GM18508 (cell line): ENCODE data around the gene CASZ1.

ENCODE experiments used
- ATAC-seq: cut with Tn5 transposase; IDR thresholded peaks from one replicate; pipeline ENCODE4 v1.9.1; 2021; ENCODE audit warnings: moderate number of reproducible peaks; ENCODE audit not compliant: insufficient read depth, unreplicated experiment

CASZ1 gene

DNA sequence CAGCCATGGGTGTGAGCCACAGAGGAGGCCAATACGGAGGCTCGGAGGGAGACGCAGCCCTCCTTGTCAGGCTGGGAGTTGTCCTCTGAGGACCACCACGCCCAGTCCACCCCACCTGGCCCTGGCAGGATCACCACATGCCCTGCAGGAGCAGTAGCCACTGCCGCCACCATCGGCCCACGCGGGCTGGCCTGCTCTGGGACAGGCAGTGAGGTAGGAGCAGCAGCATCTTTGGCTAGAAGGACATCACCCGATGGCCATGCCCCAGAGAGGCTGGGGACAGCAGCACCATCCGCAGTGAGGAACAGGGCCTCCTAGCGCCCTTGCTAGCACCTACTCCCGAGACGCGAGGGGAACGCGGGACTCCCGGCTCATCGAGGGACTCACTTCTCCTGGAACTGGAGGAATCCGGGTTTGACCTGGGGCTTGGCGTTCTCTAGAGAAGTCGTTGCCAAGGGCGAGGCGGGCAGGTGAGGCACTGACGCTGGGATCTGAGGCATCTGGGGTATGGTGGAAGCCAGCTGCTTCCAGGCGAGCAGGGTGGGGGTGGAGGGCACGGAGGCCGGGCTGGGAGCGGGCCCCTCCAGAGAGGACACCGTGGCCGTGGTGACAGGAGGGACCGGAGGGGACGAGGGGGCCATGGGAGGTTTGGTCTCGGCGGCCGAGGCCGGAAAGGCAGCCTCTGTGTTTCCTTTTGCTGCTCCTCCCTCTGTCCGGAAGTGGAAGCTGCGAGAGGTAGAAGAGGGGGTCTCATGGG lies 148.9 kb downstream of the CASZ1 start:
- no peak for ATAC-seq

GRCh38 chr1:10646347-10646861 lies 150.0 kb downstream of the CASZ1 start:
- ATAC-seq = no peak

GRCh38 chr1:10644307-10645128 lies 151.9 kb downstream of the CASZ1 start:
- ATAC-seq = no peak

DNA sequence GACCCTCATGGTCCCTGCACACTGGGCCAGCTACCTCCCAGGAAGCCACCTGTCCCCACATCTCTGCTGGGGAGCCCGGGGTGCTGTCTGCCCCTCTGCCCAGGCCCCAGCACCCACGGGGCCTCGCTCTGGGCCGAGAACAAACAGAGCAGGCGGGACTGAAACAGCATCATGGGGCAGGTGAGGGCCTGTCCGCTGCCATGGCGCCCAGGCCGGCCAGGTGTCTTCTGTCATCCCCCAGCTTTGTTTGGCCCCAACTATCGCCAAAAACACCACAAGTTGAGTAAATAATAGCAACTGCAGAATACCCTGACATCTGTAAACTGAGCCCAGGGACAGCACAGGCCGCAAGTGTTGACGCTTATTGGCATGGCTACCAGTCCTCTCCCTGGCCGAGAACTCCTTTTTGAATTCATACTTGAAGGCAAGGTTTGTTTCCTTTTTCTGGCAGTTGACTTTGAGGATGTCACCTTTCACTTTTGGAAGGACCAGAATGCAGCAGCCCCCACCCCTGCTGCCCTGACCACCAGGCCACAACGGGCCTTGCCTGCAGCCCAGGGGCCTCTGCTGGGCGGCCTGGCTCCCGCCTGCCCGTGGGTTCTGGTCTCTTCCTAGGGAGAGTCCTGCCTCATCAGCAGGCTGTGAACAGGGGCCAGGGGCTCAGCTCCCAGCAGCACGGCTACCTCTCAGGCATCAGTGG lies 152.7 kb downstream of the CASZ1 start:
- no peak for ATAC-seq

DNA sequence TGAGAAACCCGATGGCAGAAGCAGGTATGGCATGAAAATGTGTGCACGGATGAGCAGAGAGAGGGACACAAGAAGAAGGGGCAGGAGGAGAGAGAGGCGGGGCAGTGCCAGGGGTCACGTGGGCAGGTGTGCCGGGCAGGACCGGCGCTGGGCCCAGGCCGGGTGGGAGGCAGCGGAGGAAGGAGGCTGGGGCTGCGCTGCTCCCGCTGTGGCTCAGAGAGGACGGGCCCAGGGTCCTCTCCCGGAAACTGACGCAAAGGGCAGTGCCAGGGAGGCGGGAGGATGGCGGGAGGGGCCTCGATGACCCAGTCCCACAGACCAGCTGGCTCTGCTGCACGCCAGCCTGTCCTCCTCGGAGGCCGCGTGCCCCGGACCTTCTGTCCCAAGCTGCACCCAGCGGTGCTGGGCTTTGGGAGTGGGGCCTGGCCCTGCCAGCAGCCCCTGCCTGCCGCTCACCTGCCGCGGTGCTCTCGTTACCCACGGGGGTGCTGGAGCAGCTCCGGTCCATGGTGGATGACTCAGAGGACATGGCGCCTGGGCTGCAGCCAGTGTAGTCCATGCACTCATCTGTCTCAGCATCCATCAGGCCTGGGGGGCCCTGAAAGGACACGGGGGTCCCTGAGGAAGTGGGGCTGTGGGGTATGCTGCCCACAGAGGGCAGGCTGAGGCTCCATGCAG lies 153.9 kb downstream of the CASZ1 start:
- ATAC-seq = no peak

GRCh38 chr1:10641976-10642375 lies 154.5 kb downstream of the CASZ1 start:
- ATAC-seq = no peak

DNA sequence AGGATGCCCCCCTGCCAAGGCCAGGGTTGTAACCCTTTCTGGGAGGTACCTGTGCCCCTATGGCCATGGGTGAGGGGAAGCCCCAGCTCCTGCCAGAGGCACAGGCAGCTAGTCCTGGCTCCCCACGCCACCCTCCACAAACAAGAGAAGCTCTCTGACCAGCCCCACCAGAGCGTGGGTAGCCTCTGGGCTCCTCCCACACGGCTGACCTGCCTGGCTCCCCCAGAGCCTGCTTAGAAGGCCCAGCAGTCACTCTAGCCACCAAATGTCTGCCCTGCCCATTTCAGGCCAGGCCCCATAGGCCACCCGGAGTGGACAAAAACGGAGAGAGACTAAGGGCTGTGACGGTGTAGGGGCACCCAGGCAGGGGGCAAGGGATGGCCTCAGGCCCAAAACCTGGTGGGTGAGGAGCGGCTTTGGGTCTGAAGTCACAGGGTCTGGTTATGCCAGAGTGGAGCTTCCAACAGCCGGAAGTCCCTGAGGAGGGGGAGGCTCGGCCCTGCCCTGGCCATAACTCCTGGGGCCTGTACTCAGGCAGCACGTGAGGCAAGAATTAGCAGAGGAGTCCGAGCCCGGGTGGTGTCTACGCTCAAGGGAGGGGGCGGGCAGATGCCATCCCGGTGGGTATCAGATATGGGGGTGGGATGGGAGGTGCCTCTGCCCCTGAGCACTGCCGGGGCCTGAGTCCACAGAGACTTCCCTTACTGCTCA lies 155.4 kb downstream of the CASZ1 start:
- ATAC-seq = no peak

DNA sequence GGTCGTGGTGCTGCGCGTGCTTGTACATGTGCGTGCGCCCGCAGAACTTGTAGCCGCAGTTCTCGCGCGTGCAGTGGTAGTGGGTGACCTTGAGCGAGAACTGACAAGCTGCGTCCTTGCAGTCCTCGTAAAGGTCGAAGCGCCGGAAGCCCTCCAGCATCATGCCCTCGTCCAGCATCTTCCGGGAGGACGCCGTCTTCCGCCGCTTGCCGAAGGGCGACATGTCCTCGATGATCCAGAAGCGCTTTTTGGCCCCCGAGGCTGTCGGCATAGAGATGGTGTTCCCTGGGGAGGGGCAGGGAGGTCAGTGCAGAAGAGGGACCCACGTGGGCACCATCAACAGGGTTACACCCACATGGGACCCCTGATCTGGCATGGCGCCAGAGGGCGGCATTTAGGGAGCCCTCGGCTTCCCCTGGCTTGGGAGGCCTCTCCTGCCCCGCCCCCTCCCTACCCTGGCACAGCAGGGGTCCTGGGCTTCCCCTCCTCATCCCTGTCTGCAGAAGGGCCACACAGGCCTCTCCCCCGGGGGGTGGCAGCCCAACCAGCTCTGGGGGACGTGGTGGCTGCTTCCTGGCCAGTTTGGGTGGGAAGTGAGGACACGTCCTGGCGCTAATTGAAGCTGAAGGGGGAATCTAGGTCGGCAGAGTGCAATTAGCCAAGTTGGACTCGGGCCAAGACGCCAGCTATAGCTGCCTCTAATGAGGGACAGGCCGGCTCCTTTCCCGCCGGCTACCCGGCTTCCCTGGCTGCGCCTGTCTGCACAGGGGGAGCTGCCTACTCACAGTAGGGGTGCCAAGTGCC lies 156.5 kb downstream of the CASZ1 start:
- ATAC-seq = no peak

GRCh38 chr1:10639011-10639774 lies 157.3 kb downstream of the CASZ1 start:
- ATAC-seq = no peak

DNA sequence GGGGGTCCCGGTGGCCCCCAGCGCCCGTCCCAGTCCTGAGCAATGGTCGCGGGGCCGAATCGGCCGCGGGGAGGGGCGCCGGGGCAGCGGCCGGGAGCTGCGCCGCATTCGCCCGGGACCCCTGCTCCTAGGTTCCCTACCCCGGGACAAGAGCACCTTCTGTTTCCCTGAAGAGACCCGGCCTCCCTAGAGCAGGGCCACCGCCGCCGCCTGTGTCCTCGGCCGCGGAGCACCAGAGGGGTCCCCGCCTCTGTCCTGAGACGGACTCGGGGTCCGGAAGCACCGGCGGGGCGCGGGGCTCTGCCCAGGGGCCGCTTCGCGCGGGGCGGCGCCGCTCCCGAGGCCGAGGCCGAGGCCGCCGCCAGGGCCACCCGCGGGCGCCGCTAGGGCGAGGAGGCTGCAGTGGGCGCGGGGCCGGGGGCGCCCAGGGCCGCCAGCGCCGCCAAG lies 157.9 kb downstream of the CASZ1 start:
- no peak for ATAC-seq

DNA sequence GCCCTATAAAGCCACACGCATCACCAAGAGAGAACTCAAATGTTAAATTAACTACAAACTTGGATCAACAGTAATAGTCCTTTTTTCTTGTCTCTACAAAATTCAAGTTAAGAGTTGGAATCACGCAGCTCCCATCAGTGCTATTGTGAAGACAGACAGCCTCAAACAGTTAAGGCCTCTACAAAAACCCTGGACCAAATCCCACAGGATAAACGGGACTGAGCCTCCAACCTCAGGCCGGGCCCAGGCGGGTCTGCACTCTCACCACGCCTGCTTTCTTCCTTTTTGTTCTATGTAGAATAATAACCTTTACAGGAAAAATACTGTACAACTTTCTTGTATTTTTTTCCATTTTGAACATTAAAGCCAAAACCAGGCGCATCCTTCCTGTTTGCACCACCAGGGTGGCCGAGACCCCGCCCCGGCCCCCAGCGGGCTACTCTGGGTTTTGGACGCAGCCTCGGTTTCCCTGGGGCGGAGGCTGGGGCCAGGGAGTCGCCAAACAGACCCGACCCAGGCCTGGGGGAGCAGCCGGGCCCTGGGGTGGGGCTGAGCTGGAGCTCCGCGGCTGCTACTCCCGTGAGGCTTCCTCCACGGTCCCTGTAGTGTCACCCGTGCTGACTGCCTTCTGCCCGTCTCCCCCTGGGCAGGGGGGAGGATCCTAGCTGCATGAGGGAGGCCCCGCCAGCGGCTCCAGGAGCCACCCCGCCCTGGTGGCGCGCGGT lies 158.4 kb downstream of the CASZ1 start:
- no peak for ATAC-seq

DNA sequence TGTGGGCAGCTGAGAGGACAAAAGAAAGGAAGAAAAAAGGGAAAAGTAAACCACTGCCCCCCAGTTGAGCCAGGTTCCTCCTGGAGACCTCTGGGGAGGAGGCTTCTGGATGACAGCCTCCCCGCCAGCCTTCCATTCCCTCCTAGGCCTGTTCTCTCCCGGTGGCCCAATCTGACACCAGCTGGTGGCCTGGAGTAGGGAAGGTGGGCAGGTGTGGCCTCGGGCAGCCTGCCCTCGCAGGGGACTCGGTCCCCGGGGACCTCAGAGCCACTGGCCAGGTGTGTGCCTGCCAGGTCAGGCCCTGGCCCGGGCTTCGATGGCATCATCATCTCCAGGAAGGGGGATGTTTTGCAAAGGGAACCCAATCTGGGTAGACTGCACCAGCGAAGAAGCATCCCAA lies 159.0 kb downstream of the CASZ1 start:
- ATAC-seq = no peak

- ATAC-seq = no peak
These were observed 160.5 kb downstream of the CASZ1 start for GRCh38 chr1:10635992-10636391.

DNA sequence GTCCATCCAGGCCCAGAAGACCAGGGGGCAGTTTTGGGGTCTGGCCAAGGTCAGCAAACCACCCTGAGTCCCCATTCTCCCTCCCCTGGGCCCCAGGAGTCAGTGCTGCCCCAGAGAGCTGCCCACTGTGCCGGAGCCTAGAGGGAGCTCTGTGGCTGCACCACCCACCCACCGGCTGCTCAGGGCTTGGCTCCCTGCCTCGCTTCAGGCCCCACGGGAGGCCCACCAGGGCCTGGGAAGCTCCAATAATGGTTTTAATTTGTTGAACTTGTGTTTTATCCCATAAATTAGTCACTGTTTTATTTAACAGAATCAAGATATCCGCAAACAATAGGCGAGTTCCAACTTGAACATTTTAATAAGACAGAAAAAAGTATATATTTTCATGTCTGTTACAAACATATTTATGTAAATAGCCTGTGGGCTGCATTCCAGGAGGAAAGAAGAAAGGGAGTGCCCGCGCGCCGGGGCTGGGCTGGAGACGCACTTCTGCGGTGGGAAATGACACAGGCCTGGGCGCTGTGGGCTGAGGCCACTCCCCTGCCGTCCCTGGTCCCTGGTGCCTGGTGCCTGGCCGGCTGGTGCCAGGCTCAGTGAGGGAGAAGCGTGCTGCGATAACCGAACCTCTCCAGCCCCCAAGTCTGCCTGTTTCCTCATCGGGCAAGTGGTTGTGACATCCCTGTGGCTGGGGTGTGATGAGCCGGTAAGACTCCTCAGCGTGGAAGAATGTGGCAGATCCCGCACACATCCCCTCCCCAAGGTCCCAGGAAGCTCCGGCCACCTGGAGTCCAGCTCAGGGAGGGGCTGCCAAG lies 161.2 kb downstream of the CASZ1 start:
- ATAC-seq = no peak

DNA sequence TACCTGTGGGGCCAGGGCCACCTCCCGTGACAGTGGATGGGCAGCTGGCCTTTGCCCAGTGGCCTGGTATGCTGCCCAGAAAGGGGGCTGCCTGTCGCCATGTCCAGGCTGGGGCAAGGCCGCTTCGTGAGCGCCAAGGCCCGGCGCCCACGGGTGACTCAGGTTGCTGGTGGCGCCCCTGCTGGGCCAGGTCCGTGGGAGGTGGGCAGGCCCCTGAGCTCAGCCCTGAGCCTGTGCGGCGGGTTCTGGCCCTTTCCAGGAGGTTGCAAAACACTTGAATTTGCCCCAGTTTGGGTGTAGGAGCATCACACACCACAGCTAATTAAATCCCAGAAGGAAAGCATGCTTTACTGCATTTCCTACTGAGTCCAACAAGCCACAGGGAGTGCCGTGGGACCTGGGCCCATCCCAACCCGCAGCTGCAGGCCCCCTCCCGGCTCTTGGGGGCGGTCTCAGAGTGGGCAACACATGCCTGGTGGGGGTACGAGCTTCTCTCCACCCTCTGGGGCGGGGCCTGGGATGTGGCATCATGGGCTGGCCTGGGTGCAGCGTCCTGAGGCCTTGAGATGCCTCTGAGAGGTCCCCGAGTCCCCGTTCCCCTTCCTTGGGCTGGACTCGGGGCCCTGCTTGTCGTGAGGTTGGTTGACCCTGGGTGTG lies 161.9 kb downstream of the CASZ1 start:
- no peak for ATAC-seq

- ATAC-seq = no peak
These were observed 162.4 kb downstream of the CASZ1 start for GRCh38 chr1:10634075-10634427.
